Rectal smooth muscle tissue (tissue), 1 donor: Measurements from ENCODE around the gene KCND3.
A peak's percentile ranks its signal among the peaks of the same experiment; 100 is the strongest.

Experiments used
- H3K27ac ChIP-seq: one replicate; pipeline ENCODE4 v1.7.0; 2013; ENCODE audit warnings: low read depth, low read length, inconsistent platforms
- H3K27me3 ChIP-seq: one replicate; pipeline ENCODE4 v1.7.0; 2013; ENCODE audit warnings: low read length; ENCODE audit not compliant: control insufficient read depth, insufficient read depth
- H3K36me3 ChIP-seq: one replicate; pipeline ENCODE4 v1.7.0; 2013; ENCODE audit warnings: low read length; ENCODE audit not compliant: control insufficient read depth, insufficient read depth
- H3K4me1 ChIP-seq: one replicate; pipeline ENCODE4 v1.7.0; 2013; ENCODE audit warnings: low read length; ENCODE audit not compliant: control insufficient read depth, insufficient read depth
- H3K4me3 ChIP-seq: one replicate; pipeline ENCODE4 v1.7.0; 2013; ENCODE audit warnings: low read length
- H3K9ac ChIP-seq: one replicate; pipeline ENCODE4 v1.7.0; 2013; ENCODE audit warnings: low read length

KCND3 gene

GRCh38 chr1:112004076-112004475 lies 14.6 kb upstream of the KCND3 start:
- H3K27me3 ChIP-seq = peaks cover 3% of the 10 kb centered on the region
- no peak overlapping the region for H3K27ac ChIP-seq
- H3K9ac ChIP-seq = no peak overlapping the region
- no peak overlapping the region for H3K4me3 ChIP-seq
- H3K4me1 ChIP-seq = no peaks in the 10 kb centered on the region
- no peaks in the 10 kb centered on the region for H3K36me3 ChIP-seq

- Histone ChIP-seq H3K4me1 (no peaks in the 10 kb centered on the region), H3K4me3 (no peak overlapping the region), H3K36me3 (no peaks in the 10 kb centered on the region), H3K9ac (no peak overlapping the region), H3K27me3 (peaks cover 3% of the 10 kb centered on the region), H3K27ac (no peak overlapping the region)
Observed at GRCh38 chr1:112002514-112002913, 13.0 kb upstream of the KCND3 start.

- H3K9ac ChIP-seq = no peak overlapping the region
- no peaks in the 10 kb centered on the region for H3K36me3 ChIP-seq
- H3K27me3 ChIP-seq = peaks cover 3% of the 10 kb centered on the region
- no peaks in the 10 kb centered on the region for H3K4me1 ChIP-seq
- H3K4me3 ChIP-seq = no peak overlapping the region
- H3K27ac ChIP-seq = no peak overlapping the region
Observed at GRCh38 chr1:112001436-112001835, 12.0 kb upstream of the KCND3 start.

GRCh38 chr1:112000048-112000447 lies 10.6 kb upstream of the KCND3 start:
- Histone ChIP-seq H3K36me3 (no peaks in the 10 kb centered on the region), H3K27ac (no peak overlapping the region), H3K4me3 (no peak overlapping the region), H3K9ac (no peak overlapping the region), H3K27me3 (peaks cover 3% of the 10 kb centered on the region), H3K4me1 (no peaks in the 10 kb centered on the region)

GRCh38 chr1:111998332-111998731 lies 8.9 kb upstream of the KCND3 start:
- no peak overlapping the region for H3K9ac ChIP-seq
- H3K27ac ChIP-seq = no peak overlapping the region
- no peak overlapping the region for H3K4me3 ChIP-seq
- H3K27me3 ChIP-seq = peaks cover 3% of the 10 kb centered on the region
- no peaks in the 10 kb centered on the region for H3K36me3 ChIP-seq
- no peaks in the 10 kb centered on the region for H3K4me1 ChIP-seq

GRCh38 chr1:111992476-111992875 lies 3.0 kb upstream of the KCND3 start:
- H3K9ac ChIP-seq = no peak overlapping the region
- H3K27ac ChIP-seq = peak overlapping the region; percentile 76
- no peak overlapping the region for H3K4me3 ChIP-seq
- no peaks in the 10 kb centered on the region for H3K36me3 ChIP-seq
- peaks cover under 1% of the 10 kb centered on the region for H3K27me3 ChIP-seq
- peaks cover 17% of the 10 kb centered on the region for H3K4me1 ChIP-seq

GRCh38 chr1:111990878-111991718 lies 1.6 kb upstream of the KCND3 start:
- Histone ChIP-seq H3K4me1 (peaks cover 17% of the 10 kb centered on the region), H3K4me3 (peak overlapping the region; percentile 77), H3K9ac (no peak overlapping the region), H3K27me3 (peaks cover 2% of the 10 kb centered on the region), H3K27ac (peak overlapping the region; percentile 76), H3K36me3 (no peaks in the 10 kb centered on the region)

GRCh38 chr1:111990026-111990877 lies 784 bp upstream of the KCND3 start:
- H3K27ac ChIP-seq = peak overlapping the region; percentile 76
- H3K4me1 ChIP-seq = peaks cover 17% of the 10 kb centered on the region
- H3K27me3 ChIP-seq = peaks cover 2% of the 10 kb centered on the region
- peak overlapping the region; percentile 77 for H3K4me3 ChIP-seq
- H3K9ac ChIP-seq = no peak overlapping the region
- no peaks in the 10 kb centered on the region for H3K36me3 ChIP-seq

- no peak overlapping the region for H3K9ac ChIP-seq
- H3K36me3 ChIP-seq = no peaks in the 10 kb centered on the region
- H3K27ac ChIP-seq = no peak overlapping the region
- H3K27me3 ChIP-seq = peaks cover 2% of the 10 kb centered on the region
- peak overlapping the region; percentile 61 for H3K4me3 ChIP-seq
- peaks cover 17% of the 10 kb centered on the region for H3K4me1 ChIP-seq
Observed at GRCh38 chr1:111988743-111989453, 570 bp downstream of the KCND3 start.

GRCh38 chr1:111988377-111988742 lies 1.1 kb downstream of the KCND3 start:
- Histone ChIP-seq H3K27me3 (peaks cover 2% of the 10 kb centered on the region), H3K36me3 (no peaks in the 10 kb centered on the region), H3K4me3 (peak overlapping the region; percentile 61), H3K9ac (no peak overlapping the region), H3K4me1 (peaks cover 17% of the 10 kb centered on the region), H3K27ac (no peak overlapping the region)

GRCh38 chr1:111987502-111987901 lies 2.0 kb downstream of the KCND3 start:
- no peak overlapping the region for H3K4me3 ChIP-seq
- H3K4me1 ChIP-seq = peaks cover 14% of the 10 kb centered on the region
- peaks cover 2% of the 10 kb centered on the region for H3K27me3 ChIP-seq

GRCh38 chr1:111983500-111983899 lies 6.0 kb downstream of the KCND3 start:
- no peak overlapping the region for H3K4me3 ChIP-seq
- no peak overlapping the region for H3K9ac ChIP-seq
- H3K4me1 ChIP-seq = no peaks in the 10 kb centered on the region
- peaks cover 2% of the 10 kb centered on the region for H3K27me3 ChIP-seq
- H3K36me3 ChIP-seq = no peaks in the 10 kb centered on the region
- H3K27ac ChIP-seq = no peak overlapping the region

More at GRCh38 chr1:111987502-111987901, 2.0 kb downstream of the KCND3 start:
- Histone ChIP-seq H3K27ac (no peak overlapping the region), H3K9ac (no peak overlapping the region), H3K36me3 (no peaks in the 10 kb centered on the region)
